ENCODE measurements around the gene SWT1.

SWT1 gene

DNA sequence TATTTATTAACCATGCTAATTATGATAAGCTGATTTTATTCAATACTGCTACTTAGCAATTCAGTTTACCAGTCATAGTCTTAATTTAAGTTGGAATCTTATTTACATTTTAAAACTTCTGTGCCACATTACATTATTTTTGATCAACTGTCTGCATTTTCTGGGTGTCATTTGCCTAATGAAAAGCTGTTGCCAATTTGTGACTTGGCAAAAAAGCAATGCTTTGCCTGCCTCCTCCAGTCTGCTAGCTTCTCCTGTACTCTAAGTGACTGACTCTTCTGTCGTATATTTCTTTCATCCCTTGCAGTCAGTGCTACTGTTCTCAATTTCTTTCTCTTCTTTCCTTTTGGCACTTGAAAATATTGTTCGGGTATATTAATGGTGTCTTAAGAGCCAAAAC, 165.7 kb downstream of the SWT1 start:
- no peak overlapping the region for H3K27ac ChIP-seq (ENCODE audit: low read depth, low read length)
- no peaks in the 10 kb centered on the region for H3K9me3 ChIP-seq (ENCODE audit: control insufficient read depth in 1 of 2, low read length in 2 of 2)
- no peak overlapping the region for H3K9ac ChIP-seq (ENCODE audit: low read depth in 1 of 2, low read length in 2 of 2)
- peaks cover 7 to 13% of the 10 kb centered on the region in 2 donors for H3K4me1 ChIP-seq (ENCODE audit: control insufficient read depth in 1 of 2, insufficient read depth in 2 of 2, low read length in 2 of 2)
- H3K36me3 ChIP-seq (ENCODE audit: control insufficient read depth in 1 of 2, insufficient read depth in 2 of 2, low read length in 2 of 2): no peaks in the 10 kb centered on the region
- no peak overlapping the region for H3K4me3 ChIP-seq (ENCODE audit: low read depth in 1 of 2, low read length in 2 of 2)
- H3K27me3 ChIP-seq (ENCODE audit: control insufficient read depth in 1 of 2, insufficient read depth in 2 of 2, low read length in 2 of 2): no peaks in the 10 kb centered on the region

DNA sequence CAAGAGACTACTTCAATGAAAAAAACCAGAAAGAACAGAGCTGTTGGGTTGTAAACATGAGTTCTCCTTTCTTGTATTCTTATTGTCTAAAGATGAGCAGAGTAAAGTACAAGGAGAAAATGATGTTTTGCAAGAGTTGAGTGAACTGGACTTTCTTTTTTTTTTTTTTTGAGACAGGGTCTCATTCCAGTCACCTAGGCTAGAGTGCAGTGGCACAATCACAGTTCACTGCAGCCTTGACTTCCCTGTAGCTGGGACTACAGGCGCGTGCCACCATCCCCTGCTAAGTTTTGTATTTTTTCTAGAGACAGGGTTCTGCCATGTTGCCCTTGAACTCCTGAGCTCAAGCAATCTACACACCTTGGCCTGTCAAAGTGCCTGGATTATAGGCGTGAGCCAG, 167.2 kb downstream of the SWT1 start:
- H3K36me3 ChIP-seq (ENCODE audit: control insufficient read depth in 1 of 2, insufficient read depth in 2 of 2, low read length in 2 of 2): no peaks in the 10 kb centered on the region
- H3K27ac ChIP-seq (ENCODE audit: low read depth, low read length): no peak overlapping the region
- no peaks in the 10 kb centered on the region for H3K27me3 ChIP-seq (ENCODE audit: control insufficient read depth in 1 of 2, insufficient read depth in 2 of 2, low read length in 2 of 2)
- H3K9ac ChIP-seq (ENCODE audit: low read depth in 1 of 2, low read length in 2 of 2): no peak overlapping the region
- H3K4me3 ChIP-seq (ENCODE audit: low read depth in 1 of 2, low read length in 2 of 2): no peak overlapping the region
- H3K4me1 ChIP-seq (ENCODE audit: control insufficient read depth in 1 of 2, insufficient read depth in 2 of 2, low read length in 2 of 2): peaks cover 0 to under 1% of the 10 kb centered on the region in 2 donors
- H3K9me3 ChIP-seq (ENCODE audit: control insufficient read depth in 1 of 2, low read length in 2 of 2): no peaks in the 10 kb centered on the region

DNA sequence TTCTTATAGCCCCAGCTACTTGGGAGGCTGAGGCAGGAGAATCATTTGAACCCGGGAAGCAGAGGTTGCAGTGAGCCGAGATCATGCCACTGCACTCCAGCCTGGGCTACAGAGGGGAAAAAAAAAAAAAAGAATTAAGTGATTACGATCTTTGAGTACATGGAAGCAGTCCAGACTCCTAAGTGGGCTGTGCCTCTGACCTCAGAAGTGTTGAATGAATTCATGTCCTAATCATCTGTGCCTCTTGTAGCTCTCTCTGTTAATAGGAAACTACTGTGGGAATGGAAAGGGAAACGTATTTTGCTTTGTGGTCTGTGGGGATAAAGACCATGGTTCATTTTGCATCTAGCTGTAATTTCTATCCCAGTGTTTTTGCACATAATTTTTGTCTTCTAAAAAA, 168.4 kb downstream of the SWT1 start:
- Histone ChIP-seq H3K9ac (ENCODE audit: low read depth in 1 of 2, low read length in 2 of 2) (no peak overlapping the region), H3K27ac (ENCODE audit: low read depth, low read length) (no peak overlapping the region), H3K9me3 (ENCODE audit: control insufficient read depth in 1 of 2, low read length in 2 of 2) (no peaks in the 10 kb centered on the region), H3K36me3 (ENCODE audit: control insufficient read depth in 1 of 2, insufficient read depth in 2 of 2, low read length in 2 of 2) (no peaks in the 10 kb centered on the region), H3K4me1 (ENCODE audit: control insufficient read depth in 1 of 2, insufficient read depth in 2 of 2, low read length in 2 of 2) (no peaks in the 10 kb centered on the region), H3K27me3 (ENCODE audit: control insufficient read depth in 1 of 2, insufficient read depth in 2 of 2, low read length in 2 of 2) (no peaks in the 10 kb centered on the region), H3K4me3 (ENCODE audit: low read depth in 1 of 2, low read length in 2 of 2) (no peak overlapping the region)

DNA sequence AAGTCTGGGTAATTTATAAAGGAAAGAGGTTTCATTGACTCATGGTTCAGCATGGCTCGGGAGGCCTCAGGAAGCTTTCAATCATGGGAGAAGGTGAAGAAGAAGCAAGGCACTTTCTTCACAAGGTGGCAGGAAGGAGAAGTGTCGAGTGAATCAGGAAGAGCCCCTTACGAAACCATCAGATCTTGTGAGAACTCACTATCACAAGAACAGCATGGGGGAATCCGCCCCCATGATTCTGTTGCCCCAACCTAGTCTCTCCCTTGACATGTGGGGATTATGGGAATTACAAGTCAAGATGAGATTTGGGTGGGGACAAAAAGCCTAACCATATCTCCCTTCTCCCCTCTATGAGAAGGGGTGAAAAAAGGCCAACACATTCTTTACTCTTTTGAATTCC, 171.3 kb downstream of the SWT1 start:
- Histone ChIP-seq H3K27ac (ENCODE audit: low read depth, low read length) (no peak overlapping the region), H3K4me3 (ENCODE audit: low read depth in 1 of 2, low read length in 2 of 2) (no peak overlapping the region), H3K9ac (ENCODE audit: low read depth in 1 of 2, low read length in 2 of 2) (no peak overlapping the region), H3K4me1 (ENCODE audit: control insufficient read depth in 1 of 2, insufficient read depth in 2 of 2, low read length in 2 of 2) (no peaks in the 10 kb centered on the region), H3K9me3 (ENCODE audit: control insufficient read depth in 1 of 2, low read length in 2 of 2) (no peaks in the 10 kb centered on the region), H3K36me3 (ENCODE audit: control insufficient read depth in 1 of 2, insufficient read depth in 2 of 2, low read length in 2 of 2) (no peaks in the 10 kb centered on the region), H3K27me3 (ENCODE audit: control insufficient read depth in 1 of 2, insufficient read depth in 2 of 2, low read length in 2 of 2) (no peaks in the 10 kb centered on the region)

DNA sequence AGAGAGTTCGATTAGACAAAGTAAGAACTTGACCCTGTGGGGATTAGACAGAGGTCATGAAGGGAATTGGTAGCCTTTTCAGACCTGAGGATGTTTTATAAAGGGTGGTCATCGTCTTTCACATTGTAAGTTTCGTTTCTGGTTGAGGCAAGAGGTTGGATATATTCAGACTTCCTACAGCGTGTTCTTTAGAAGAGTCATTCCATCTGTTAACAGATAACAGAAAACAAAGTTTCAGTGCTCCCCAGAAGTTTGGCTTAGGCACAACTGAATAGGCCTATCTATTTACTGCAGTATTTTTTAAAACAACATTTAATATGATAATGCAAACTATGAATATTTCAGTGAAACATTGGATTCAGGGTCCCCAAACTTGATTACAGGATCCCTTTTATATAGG, 177.2 kb downstream of the SWT1 start:
- H3K9me3 ChIP-seq (ENCODE audit: control insufficient read depth in 1 of 2, low read length in 2 of 2): no peaks in the 10 kb centered on the region
- no peak overlapping the region for H3K9ac ChIP-seq (ENCODE audit: low read depth in 1 of 2, low read length in 2 of 2)
- H3K27me3 ChIP-seq (ENCODE audit: control insufficient read depth in 1 of 2, insufficient read depth in 2 of 2, low read length in 2 of 2): no peaks in the 10 kb centered on the region
- no peaks in the 10 kb centered on the region for H3K36me3 ChIP-seq (ENCODE audit: control insufficient read depth in 1 of 2, insufficient read depth in 2 of 2, low read length in 2 of 2)
- no peak overlapping the region for H3K4me3 ChIP-seq (ENCODE audit: low read depth in 1 of 2, low read length in 2 of 2)
- H3K4me1 ChIP-seq (ENCODE audit: control insufficient read depth in 1 of 2, insufficient read depth in 2 of 2, low read length in 2 of 2): peaks cover under 1 to 3% of the 10 kb centered on the region in 2 donors
- H3K27ac ChIP-seq (ENCODE audit: low read depth, low read length): no peak overlapping the region

DNA sequence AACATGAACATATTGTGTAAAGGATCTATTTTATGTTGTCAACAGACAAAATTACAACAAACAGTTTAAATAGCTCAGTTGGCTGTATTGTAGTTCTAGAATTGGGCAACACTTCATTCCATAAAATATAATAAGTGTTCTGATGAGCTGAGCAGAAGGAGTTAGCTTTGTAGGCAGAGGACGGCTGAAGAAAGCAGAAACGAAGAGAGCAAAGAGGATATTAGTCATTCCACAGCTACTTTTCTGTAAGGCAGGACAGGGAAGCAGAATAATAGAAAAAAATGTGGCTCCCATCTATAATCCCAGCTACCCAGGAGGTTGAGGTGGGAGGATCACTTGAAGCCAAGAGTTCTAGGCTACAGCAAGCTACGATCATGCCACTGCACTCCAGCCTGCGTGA, 180.3 kb downstream of the SWT1 start:
- no peaks in the 10 kb centered on the region for H3K9me3 ChIP-seq (ENCODE audit: control insufficient read depth in 1 of 2, low read length in 2 of 2)
- H3K9ac ChIP-seq (ENCODE audit: low read depth in 1 of 2, low read length in 2 of 2): no peak overlapping the region
- H3K4me3 ChIP-seq (ENCODE audit: low read depth in 1 of 2, low read length in 2 of 2): no peak overlapping the region
- no peaks in the 10 kb centered on the region for H3K36me3 ChIP-seq (ENCODE audit: control insufficient read depth in 1 of 2, insufficient read depth in 2 of 2, low read length in 2 of 2)
- no peaks in the 10 kb centered on the region for H3K27me3 ChIP-seq (ENCODE audit: control insufficient read depth in 1 of 2, insufficient read depth in 2 of 2, low read length in 2 of 2)
- H3K27ac ChIP-seq (ENCODE audit: low read depth, low read length): no peak overlapping the region
- peaks cover 5 to 13% of the 10 kb centered on the region in 2 donors for H3K4me1 ChIP-seq (ENCODE audit: control insufficient read depth in 1 of 2, insufficient read depth in 2 of 2, low read length in 2 of 2)

DNA sequence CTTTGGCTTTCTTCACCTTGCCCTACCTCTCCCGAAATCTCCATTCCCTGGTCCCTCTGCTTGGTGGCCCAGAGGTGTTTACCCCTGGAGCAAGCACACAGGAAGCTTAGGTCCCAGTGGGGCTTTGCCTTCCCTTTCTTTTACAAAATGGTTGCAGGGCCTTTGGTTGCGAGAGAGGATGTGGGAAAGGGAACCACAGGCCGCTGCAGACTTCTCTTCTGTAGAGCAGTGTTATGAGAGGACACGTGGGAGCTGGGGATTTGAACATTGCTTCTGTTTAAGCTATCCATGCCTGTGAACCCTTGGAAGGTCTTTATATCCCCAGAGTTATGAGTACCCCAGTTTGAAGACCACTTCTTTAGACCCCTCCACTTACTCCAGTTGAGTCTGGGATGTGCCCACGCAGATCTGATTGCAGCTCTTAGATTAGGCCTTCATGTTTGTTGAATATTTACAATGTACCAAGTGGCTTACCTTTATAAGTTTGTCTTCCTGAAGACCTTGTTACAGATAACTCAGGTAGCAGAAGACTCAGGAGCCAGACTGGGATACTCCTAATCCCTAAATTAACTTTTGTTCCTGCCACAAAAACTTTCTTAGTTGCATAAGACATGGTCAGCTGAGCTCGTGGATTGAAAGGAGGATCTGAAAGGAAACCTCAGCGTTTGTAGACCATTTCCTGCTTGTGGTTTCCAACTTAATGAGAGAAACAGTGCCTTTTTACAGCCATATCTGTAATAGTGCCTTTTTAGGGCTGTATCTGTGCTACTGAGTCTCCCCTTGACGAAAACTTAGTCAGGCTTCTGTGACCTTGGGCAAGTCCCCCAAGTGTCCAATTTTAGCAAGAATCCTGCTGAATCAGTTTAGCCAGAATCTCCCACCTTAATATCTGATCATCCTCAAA, 182.0 kb downstream of the SWT1 start:
- H3K9me3 ChIP-seq (ENCODE audit: control insufficient read depth in 1 of 2, low read length in 2 of 2): no peaks in the 10 kb centered on the region
- no peak overlapping the region for H3K27ac ChIP-seq (ENCODE audit: low read depth, low read length)
- H3K4me3 ChIP-seq (ENCODE audit: low read depth in 1 of 2, low read length in 2 of 2): peak overlapping the region in 1 of 2 donors; percentile 27
- H3K27me3 ChIP-seq (ENCODE audit: control insufficient read depth in 1 of 2, insufficient read depth in 2 of 2, low read length in 2 of 2): no peaks in the 10 kb centered on the region
- no peak overlapping the region for H3K9ac ChIP-seq (ENCODE audit: low read depth in 1 of 2, low read length in 2 of 2)
- H3K36me3 ChIP-seq (ENCODE audit: control insufficient read depth in 1 of 2, insufficient read depth in 2 of 2, low read length in 2 of 2): no peaks in the 10 kb centered on the region
- peaks cover 5 to 13% of the 10 kb centered on the region in 2 donors for H3K4me1 ChIP-seq (ENCODE audit: control insufficient read depth in 1 of 2, insufficient read depth in 2 of 2, low read length in 2 of 2)

DNA sequence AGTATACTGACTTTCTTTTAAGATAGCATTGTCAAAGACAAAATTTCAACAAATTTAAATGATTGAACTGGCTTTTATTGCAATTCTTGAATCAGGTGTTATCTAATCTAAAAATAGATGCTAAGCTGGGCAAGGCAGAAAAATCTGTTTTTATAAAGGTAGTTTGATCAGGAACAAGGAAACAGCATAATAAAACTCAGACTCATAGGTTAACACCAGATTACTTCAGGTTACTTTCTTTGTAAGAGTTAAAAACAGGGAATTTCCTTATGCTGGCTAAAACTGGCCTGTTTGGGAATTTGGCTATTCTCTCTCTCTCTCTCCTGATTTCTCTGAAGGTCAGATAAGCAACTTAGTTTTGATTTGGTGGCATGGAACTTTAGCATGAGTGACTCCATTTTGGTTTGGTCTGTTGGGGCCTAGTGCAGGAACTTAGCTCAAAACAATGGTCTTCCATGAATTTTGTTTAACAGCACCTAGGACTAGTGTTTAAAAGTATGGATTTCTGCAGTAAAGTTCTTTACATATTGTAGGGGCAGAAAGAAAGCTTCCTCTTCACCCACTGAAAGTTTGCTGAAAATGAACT, 184.3 kb downstream of the SWT1 start:
- peaks cover 5 to 17% of the 10 kb centered on the region in 2 donors for H3K4me1 ChIP-seq (ENCODE audit: control insufficient read depth in 1 of 2, insufficient read depth in 2 of 2, low read length in 2 of 2)
- H3K27me3 ChIP-seq (ENCODE audit: control insufficient read depth in 1 of 2, insufficient read depth in 2 of 2, low read length in 2 of 2): no peaks in the 10 kb centered on the region
- no peak overlapping the region for H3K4me3 ChIP-seq (ENCODE audit: low read depth in 1 of 2, low read length in 2 of 2)
- H3K9ac ChIP-seq (ENCODE audit: low read depth in 1 of 2, low read length in 2 of 2): no peak overlapping the region
- no peak overlapping the region for H3K27ac ChIP-seq (ENCODE audit: low read depth, low read length)
- H3K36me3 ChIP-seq (ENCODE audit: control insufficient read depth in 1 of 2, insufficient read depth in 2 of 2, low read length in 2 of 2): no peaks in the 10 kb centered on the region
- no peaks in the 10 kb centered on the region for H3K9me3 ChIP-seq (ENCODE audit: control insufficient read depth in 1 of 2, low read length in 2 of 2)
